ENCODE results near the gene CD276.
"Not testable (repeated sequence)": the region's sequence is repeated elsewhere in the genome, so short reads cannot be mapped to it uniquely, and the experiment has no call there.

- not testable (repeated sequence) for TF ChIP-seq CTCF, POLR2A (IDR thresholded peaks at IDR 0.05)
Observed at GRCh38 chr15:73703601-73704000, 19.4 kb downstream of the CD276 start.
